SJCRH30 (cell line): ENCODE measurements around the gene NEK7. TPM values are rescaled to one million over a fixed set of nuclear protein-coding genes. Genes with fewer than 3 reads are reported as not detected.
A peak's percentile ranks its signal among the peaks of the same experiment; 100 is the strongest.
"Not testable (repeated sequence)": the region's sequence is repeated elsewhere in the genome, so short reads cannot be mapped to it uniquely, and the experiment has no call there.

Experiments used
- DNase-seq, 2 experiments: peaks; one replicate each; pipeline ENCODE4 v3.0.0-alpha.2; 2015 to 2020
- H3K27ac ChIP-seq: fragments of 250-450 bp; sonication (Bioruptor Pico); 2 replicates; pipeline ENCODE4 v1.5.1; 2020; ENCODE audit warnings: mild to moderate bottlenecking, moderate library complexity
- H3K27me3 ChIP-seq: fragments of 250-450 bp; sonication (Bioruptor Pico); 2 replicates; pipeline ENCODE4 v1.5.1; 2020; ENCODE audit warnings: mild to moderate bottlenecking, moderate library complexity
- H3K36me3 ChIP-seq: fragments of 250-450 bp; sonication (Bioruptor Pico); 2 replicates; pipeline ENCODE4 v1.5.1; 2020; ENCODE audit warnings: mild to moderate bottlenecking, moderate library complexity
- H3K4me1 ChIP-seq: fragments of 250-450 bp; sonication (Bioruptor Pico); 2 replicates; pipeline ENCODE4 v1.5.1; 2020; ENCODE audit warnings: mild to moderate bottlenecking, moderate library complexity
- H3K4me3 ChIP-seq: fragments of 250-450 bp; sonication (Bioruptor Pico); 2 replicates; pipeline ENCODE4 v1.5.1; 2020; ENCODE audit warnings: mild to moderate bottlenecking, moderate library complexity
- H3K9me3 ChIP-seq: fragments of 250-450 bp; sonication (Bioruptor Pico); replicated peaks from 2 replicates; pipeline ENCODE4 v1.5.1; 2020; ENCODE audit warnings: mild to moderate bottlenecking, moderate library complexity
- total RNA-seq: library from RNA; depleted of rRNA; stranded (reverse); fragments of >200 nt; shearing (Covaris generic); gene quantifications from 2 replicates; pipeline ENCODE4 v1.2.3, GENCODE V29; 2014

NEK7 gene
- total RNA-seq, 1 experiment from 2014 or later = 28.4 TPM

DNA sequence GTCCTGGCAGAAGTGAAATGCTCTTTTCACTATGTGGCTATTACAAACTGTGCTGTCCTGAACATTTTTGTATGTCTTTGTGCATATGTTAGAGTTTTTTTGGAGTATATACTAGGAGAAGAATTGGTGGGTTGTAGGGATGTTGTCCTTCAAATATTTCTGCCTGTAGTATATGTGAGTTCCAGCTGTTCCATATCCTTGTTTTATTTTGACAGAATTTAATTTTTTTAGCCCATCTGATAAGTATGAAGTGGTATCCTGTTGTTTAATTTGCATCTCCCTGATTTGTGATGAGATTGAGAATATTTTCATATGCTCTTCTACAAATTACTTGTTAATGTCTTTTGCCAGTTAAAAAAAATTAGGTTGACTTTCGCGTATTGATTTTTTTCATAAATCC is 34.3 kb downstream of the NEK7 start:
- H3K27me3 ChIP-seq = no peaks in the 10 kb centered on the region
- H3K9me3 ChIP-seq = no peaks in the 10 kb centered on the region
- H3K36me3 ChIP-seq = no peaks in the 10 kb centered on the region
- no peaks in the 10 kb centered on the region for H3K4me1 ChIP-seq
- no peak overlapping the region for H3K4me3 ChIP-seq
- H3K27ac ChIP-seq = no peak overlapping the region
- no peak for DNase-seq

DNA sequence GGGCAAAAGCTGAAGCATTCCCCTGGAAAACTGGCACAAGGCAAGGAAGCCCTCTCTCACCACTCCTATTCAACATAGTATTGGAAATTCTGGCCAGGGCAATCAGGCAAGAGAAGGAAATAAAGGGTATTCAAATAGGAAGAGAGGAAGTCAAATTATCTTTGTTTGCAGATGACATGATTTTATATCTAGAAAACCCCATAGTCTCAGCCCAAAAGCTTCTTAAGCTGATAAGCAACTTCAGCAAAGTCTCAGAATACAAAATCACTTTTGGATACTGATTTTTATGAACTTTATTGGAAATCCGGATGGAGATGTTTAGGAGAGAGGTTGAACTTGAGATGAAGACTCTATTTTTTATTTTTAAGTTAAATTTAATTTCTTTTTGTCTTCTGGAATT is 37.1 kb downstream of the NEK7 start:
- not testable (repeated sequence) for DNase-seq, H3K4me1 ChIP-seq, H3K36me3 ChIP-seq, H3K27ac ChIP-seq, H3K9me3 ChIP-seq, H3K4me3 ChIP-seq, H3K27me3 ChIP-seq

DNA sequence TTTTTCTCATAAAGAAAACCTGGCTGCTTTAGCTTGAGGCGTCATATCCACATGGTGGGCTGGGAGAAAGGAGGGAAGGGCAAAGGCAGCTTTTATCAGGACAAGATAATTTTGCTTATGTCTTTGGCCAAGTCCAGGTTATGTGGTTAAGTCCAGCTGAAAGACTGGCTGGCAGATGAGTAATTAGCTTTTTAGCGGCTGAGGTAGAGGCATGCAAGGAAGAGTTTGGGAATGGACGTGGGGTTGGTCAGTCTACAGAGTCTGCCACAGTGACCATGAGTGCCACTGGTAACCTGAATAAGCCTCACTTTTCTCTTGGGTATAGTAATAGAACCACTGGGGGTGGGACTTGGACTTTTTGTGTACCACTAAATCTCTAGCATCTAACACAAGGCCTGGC is 39.8 kb downstream of the NEK7 start:
- H3K27me3 ChIP-seq = no peaks in the 10 kb centered on the region
- no peaks in the 10 kb centered on the region for H3K9me3 ChIP-seq
- no peak for DNase-seq
- no peaks in the 10 kb centered on the region for H3K4me1 ChIP-seq
- no peak overlapping the region for H3K27ac ChIP-seq
- H3K36me3 ChIP-seq = no peaks in the 10 kb centered on the region
- no peak overlapping the region for H3K4me3 ChIP-seq

- Histone ChIP-seq H3K4me1 (no peaks in the 10 kb centered on the region), H3K36me3 (no peaks in the 10 kb centered on the region), H3K27me3 (no peaks in the 10 kb centered on the region), H3K4me3 (no peak overlapping the region), H3K9me3 (no peaks in the 10 kb centered on the region), H3K27ac (no peak overlapping the region)
- no peak for DNase-seq
Observed at GRCh38 chr1:198197285-198197684, 40.5 kb downstream of the NEK7 start.

DNA sequence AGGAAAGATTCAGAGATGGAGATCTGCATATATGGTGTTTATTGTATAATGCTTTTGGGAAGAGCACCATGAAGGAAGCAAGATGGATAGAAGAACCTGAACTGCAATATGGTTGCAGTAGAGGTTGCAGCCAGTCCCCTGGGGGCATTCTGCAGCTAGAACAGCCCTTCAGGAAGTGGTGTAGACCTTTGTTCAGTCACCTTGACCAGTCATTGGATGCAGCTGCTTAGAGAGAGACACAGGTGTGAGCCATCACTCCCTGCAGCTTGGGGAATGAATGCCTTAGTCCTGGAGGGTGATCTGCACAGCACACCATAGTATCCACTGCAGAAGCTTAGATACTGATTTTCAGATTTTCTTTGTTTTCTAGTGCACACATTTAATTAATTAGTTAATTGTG is 42.3 kb downstream of the NEK7 start:
- no peaks in the 10 kb centered on the region for H3K4me1 ChIP-seq
- DNase-seq = peak; percentile 16 to 36
- no peaks in the 10 kb centered on the region for H3K27me3 ChIP-seq

DNA sequence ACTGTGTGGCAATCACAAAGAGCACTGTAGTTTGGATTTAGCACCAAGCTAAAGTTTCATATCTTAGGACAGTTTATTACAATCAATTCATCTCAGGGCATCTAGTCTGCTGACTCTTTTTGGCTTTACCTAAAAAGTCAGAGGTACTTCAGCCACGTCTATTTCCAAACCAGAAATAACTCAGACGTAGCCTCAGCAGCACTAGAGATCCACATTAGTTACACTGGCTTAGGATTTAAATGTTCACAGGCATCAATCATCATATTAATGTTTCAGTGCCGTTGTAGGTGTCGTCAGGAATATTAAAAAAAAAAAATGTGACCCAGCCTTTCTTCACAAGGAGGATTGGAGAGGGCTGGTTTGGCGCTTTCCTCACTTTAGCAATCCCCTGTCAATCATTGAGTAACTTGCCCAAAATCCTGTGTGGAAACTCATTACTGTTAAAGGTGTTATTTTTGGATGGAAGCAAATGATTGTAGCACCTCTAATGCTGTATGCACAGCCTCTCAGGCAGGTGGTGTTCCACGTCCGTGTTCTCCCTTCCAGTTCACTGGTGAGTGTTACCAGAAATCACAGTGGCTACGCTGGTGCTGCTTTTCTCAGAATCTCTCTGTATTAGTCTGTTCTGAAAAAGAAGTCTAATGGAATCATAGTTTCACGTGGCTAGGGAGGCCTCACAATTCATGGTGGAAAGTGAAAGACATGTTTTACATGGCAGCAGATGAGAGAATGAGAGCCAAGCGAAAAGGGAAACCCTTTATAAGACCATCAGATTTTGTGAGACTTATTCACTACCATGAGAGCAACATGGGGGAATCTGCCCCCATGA is 45.4 kb downstream of the NEK7 start:
- DNase-seq = no peak
- Histone ChIP-seq H3K9me3 (no peaks in the 10 kb centered on the region), H3K4me1 (no peaks in the 10 kb centered on the region), H3K27me3 (no peaks in the 10 kb centered on the region), H3K36me3 (no peaks in the 10 kb centered on the region), H3K4me3 (no peak overlapping the region), H3K27ac (no peak overlapping the region)

More for the DNA sequence above, 42.3 kb downstream of the NEK7 start:
- Histone ChIP-seq H3K9me3 (no peaks in the 10 kb centered on the region), H3K36me3 (no peaks in the 10 kb centered on the region), H3K4me3 (no peak overlapping the region), H3K27ac (no peak overlapping the region)

DNA sequence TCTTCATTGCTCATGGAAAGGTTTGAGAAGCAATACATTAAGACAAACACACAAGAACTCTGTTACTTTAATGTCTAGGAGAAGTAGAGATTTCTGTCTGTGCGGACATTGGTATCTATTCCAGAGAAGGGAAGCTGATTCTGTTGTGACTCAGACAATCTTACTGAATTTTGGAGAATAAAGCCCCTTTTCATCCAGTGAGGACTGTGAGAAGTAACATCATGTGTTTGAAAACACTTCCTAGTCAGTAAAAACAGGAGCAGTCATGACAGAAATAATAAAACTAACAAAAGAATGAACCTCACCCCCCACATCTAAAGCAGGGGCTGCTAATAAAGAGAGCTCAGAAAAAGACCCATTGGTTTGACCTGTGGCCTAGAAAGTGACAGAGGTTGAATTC is 46.6 kb downstream of the NEK7 start:
- Histone ChIP-seq H3K9me3 (no peaks in the 10 kb centered on the region), H3K4me3 (no peak overlapping the region), H3K27me3 (no peaks in the 10 kb centered on the region), H3K4me1 (no peaks in the 10 kb centered on the region), H3K36me3 (no peaks in the 10 kb centered on the region), H3K27ac (no peak overlapping the region)
- DNase-seq = no peak

DNA sequence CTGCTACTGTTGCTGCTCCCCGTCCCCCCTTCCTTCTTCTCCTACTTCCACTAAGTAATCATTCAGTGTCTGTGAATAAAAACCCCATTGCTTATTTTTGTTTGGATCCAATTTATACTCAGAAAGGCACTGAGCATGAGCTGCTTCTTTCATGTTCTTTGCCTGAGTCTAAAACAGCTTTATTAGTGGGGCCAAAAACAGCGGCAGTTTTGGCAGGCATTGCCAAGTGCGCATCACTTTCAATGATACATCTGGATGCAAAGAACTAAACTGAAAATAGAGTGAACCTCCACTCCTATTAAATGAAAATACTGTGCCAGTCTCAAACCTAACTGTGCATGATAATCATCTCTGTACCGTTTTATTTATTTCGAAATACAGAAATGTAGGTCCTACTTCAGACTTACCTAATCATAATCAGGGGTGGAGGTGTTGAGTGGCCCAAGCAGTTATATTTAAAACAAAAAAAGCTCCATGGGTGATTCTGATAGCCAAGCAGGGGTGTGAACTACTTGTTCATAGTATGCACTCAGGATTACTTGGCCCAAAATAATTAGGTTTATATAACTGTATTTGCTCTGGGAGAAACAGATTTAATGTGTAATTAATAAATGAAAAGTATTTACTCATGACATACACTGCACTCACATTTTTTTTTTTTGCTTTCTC is 48.4 kb downstream of the NEK7 start:
- DNase-seq = no peak
- H3K36me3 ChIP-seq = no peaks in the 10 kb centered on the region
- no peaks in the 10 kb centered on the region for H3K27me3 ChIP-seq
- H3K9me3 ChIP-seq = no peaks in the 10 kb centered on the region
- H3K27ac ChIP-seq = no peak overlapping the region
- H3K4me1 ChIP-seq = no peaks in the 10 kb centered on the region
- H3K4me3 ChIP-seq = no peak overlapping the region

DNA sequence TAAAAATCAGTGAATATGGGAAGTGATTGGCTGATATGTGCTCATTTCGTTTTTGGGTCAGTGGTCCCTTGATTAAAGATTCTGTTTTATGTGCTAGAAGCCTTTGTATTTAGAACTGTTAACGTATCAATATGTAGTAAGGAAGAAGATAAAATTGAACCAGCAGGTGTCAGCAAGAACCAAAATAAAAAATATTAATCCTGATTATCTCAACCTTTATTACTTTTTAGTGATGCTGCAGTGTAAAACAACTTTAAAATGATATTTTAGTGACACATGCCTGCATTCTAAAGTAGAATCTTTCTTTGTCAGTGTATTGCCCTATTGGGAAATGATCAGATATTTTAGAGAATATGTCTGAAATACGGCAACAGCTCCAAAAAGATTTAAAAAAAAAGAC is 49.5 kb downstream of the NEK7 start:
- no peak for DNase-seq
- H3K36me3 ChIP-seq = no peaks in the 10 kb centered on the region
- no peak overlapping the region for H3K27ac ChIP-seq
- H3K4me3 ChIP-seq = no peak overlapping the region
- no peaks in the 10 kb centered on the region for H3K4me1 ChIP-seq
- H3K9me3 ChIP-seq = no peaks in the 10 kb centered on the region
- H3K27me3 ChIP-seq = no peaks in the 10 kb centered on the region

DNA sequence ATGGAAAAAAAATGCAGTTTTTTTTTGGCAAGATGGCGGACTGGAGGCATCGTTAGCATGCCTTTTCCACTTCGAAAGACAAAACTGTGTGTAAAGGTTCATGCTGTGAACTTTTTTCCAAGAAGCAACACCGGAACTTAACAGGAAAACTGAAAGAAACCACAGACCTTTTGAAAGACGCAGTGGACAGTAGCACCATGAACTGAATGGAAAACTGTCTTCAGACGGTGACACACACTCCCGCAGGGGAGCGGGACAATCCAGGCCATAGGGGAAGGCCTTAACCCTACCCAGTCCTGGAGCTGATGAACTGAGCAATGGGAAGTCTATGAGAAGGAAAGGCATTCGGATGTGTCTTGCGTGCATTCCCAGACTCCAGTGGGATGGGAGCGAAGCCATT is 54.9 kb downstream of the NEK7 start:
- Histone ChIP-seq H3K36me3 (no peaks in the 10 kb centered on the region), H3K4me3 (no peak overlapping the region), H3K27ac (no peak overlapping the region), H3K27me3 (no peaks in the 10 kb centered on the region), H3K4me1 (no peaks in the 10 kb centered on the region), H3K9me3 (0 out of 2 replicates have a peak, but pooled peaks cover 5% of the 10 kb centered on the region)
- no peak for DNase-seq

GRCh38 chr1:198212126-198212525 is 55.3 kb downstream of the NEK7 start:
- Histone ChIP-seq H3K4me1 (no peaks in the 10 kb centered on the region), H3K27ac (no peak overlapping the region), H3K9me3 (0 out of 2 replicates have a peak, but pooled peaks cover 5% of the 10 kb centered on the region), H3K36me3 (no peaks in the 10 kb centered on the region), H3K4me3 (no peak overlapping the region), H3K27me3 (no peaks in the 10 kb centered on the region)
- no peak for DNase-seq

GRCh38 chr1:198212675-198213074 is 55.9 kb downstream of the NEK7 start:
- Histone ChIP-seq H3K4me1 (no peaks in the 10 kb centered on the region), H3K4me3 (no peak overlapping the region), H3K9me3 (0 out of 2 replicates have a peak, but pooled peaks cover 5% of the 10 kb centered on the region), H3K36me3 (no peaks in the 10 kb centered on the region), H3K27me3 (no peaks in the 10 kb centered on the region), H3K27ac (no peak overlapping the region)
- DNase-seq = no peak

DNA sequence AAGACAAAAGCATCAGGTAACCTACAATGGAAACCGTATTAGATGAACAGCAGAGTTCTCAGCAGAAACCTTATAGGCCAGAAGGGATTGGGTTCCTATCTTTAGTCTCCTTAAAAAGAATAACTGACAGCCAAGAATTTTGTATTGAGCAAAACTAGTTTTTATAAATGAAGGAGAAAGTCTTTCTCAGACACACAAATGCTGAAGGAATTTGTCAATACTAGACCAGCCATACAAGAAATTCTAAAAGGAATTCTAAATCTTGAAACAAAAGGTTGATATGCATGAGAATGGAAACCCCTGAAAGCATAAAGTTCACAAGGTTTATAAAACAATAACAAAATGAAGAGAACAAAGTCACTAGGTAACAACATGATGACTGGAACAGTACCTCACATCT is 58.1 kb downstream of the NEK7 start:
- no peak for DNase-seq
- no peak overlapping the region for H3K4me3 ChIP-seq
- H3K27me3 ChIP-seq = no peaks in the 10 kb centered on the region
- 0 out of 2 replicates have a peak, but pooled peaks cover 5% of the 10 kb centered on the region for H3K9me3 ChIP-seq
- no peak overlapping the region for H3K27ac ChIP-seq
- no peaks in the 10 kb centered on the region for H3K4me1 ChIP-seq
- no peaks in the 10 kb centered on the region for H3K36me3 ChIP-seq

- Histone ChIP-seq H3K27ac (no peak overlapping the region), H3K36me3 (no peaks in the 10 kb centered on the region), H3K9me3 (no peaks in the 10 kb centered on the region), H3K27me3 (no peaks in the 10 kb centered on the region), H3K4me3 (no peak overlapping the region), H3K4me1 (no peaks in the 10 kb centered on the region)
- no peak for DNase-seq
Observed at GRCh38 chr1:198220428-198220827, 63.6 kb downstream of the NEK7 start.

DNA sequence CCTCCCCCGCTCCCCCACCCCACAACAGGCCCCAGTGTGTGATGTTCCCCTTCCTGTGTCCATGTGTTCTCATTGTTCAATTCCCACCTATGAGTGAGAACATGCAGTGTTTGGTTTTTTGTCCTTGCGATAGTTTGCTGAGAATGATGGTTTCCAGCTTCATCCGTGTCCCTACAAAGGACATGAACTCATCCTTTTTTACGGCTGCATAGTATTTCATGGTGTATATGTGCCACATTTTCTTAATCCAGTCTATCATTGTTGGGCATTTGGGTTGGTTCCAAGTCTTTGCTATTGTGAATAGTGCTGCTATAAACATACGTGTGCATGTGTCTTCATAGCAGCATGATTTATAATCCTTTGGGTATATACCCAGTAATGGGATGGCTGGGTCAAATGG is 70.2 kb downstream of the NEK7 start:
- H3K36me3 ChIP-seq, H3K9me3 ChIP-seq, H3K4me1 ChIP-seq, H3K27ac ChIP-seq, DNase-seq, H3K27me3 ChIP-seq, H3K4me3 ChIP-seq: not testable (repeated sequence)

- not testable (repeated sequence) for H3K4me3 ChIP-seq, H3K27me3 ChIP-seq, H3K9me3 ChIP-seq, DNase-seq, H3K4me1 ChIP-seq, H3K27ac ChIP-seq, H3K36me3 ChIP-seq
Observed at GRCh38 chr1:198227454-198227853, 70.7 kb downstream of the NEK7 start.
